ENCODE results near the gene GGACT.
"Not testable (repeated sequence)": the region's sequence is repeated elsewhere in the genome, so short reads cannot be mapped to it uniquely, and the experiment has no call there.

Gene GGACT

GRCh38 chr13:100600461-100600860, 11.9 kb upstream of the GGACT start:
- no peak for DNase-seq

- DNase-seq = no peak
Observed at GRCh38 chr13:100597253-100597652, 8.7 kb upstream of the GGACT start.

- no peak for DNase-seq
Observed at GRCh38 chr13:100596516-100596915, 7.9 kb upstream of the GGACT start.

GRCh38 chr13:100594731-100595130, 6.1 kb upstream of the GGACT start:
- DNase-seq = no peak

GRCh38 chr13:100594255-100594654, 5.7 kb upstream of the GGACT start:
- DNase-seq = no peak

GRCh38 chr13:100589178-100589725, 663 bp upstream of the GGACT start:
- DNase-seq = no peak

GRCh38 chr13:100584896-100585295, 3.7 kb downstream of the GGACT start:
- DNase-seq = peak; percentile 7

- DNase-seq = no peak
Observed at GRCh38 chr13:100581504-100581903, 7.1 kb downstream of the GGACT start.

- DNase-seq = no peak
Observed at GRCh38 chr13:100581030-100581429, 7.6 kb downstream of the GGACT start.

- DNase-seq = no peak
Observed at GRCh38 chr13:100580045-100580444, 8.5 kb downstream of the GGACT start.

- DNase-seq = not testable (repeated sequence)
Observed at GRCh38 chr13:100577239-100577638, 11.3 kb downstream of the GGACT start.

- DNase-seq = peak; percentile 74
Observed at GRCh38 chr13:100573121-100573520, 15.5 kb downstream of the GGACT start.

- no peak for DNase-seq
Observed at GRCh38 chr13:100566543-100566942, 22.0 kb downstream of the GGACT start.

GRCh38 chr13:100565286-100565685, 23.3 kb downstream of the GGACT start:
- DNase-seq = no peak

GRCh38 chr13:100564444-100565223, 24.0 kb downstream of the GGACT start:
- no peak for DNase-seq

- no peak for DNase-seq
Observed at GRCh38 chr13:100563779-100564178, 24.8 kb downstream of the GGACT start.

GRCh38 chr13:100561599-100562204, 26.9 kb downstream of the GGACT start:
- DNase-seq = no peak

- no peak for DNase-seq
Observed at GRCh38 chr13:100561158-100561499, 27.5 kb downstream of the GGACT start.

- DNase-seq = no peak
Observed at GRCh38 chr13:100560498-100561157, 28.0 kb downstream of the GGACT start.

GRCh38 chr13:100559886-100560285, 28.7 kb downstream of the GGACT start:
- DNase-seq = no peak

- DNase-seq = no peak
Observed at GRCh38 chr13:100552755-100553154, 35.8 kb downstream of the GGACT start.

- DNase-seq = no peak
Observed at GRCh38 chr13:100549316-100549715, 39.3 kb downstream of the GGACT start.

GRCh38 chr13:100547791-100548201, 40.8 kb downstream of the GGACT start:
- DNase-seq = no peak
